SK-N-SH treated with all-trans-retinoic acid at 6 μM for 48 hours (cell line): ENCODE results near the gene NDUFB2.

Experiments used
- ATAC-seq: fragments of 200-7000 bp; cut with Tn5 transposase; 3 replicates; pipeline ENCODE4 v1.9.1; 2020; ENCODE audit warnings: mild to moderate bottlenecking, moderate library complexity
- ARNTL ChIP-seq: fragments of 450-650 bp; formaldehyde crosslinking; IDR thresholded peaks from 2 replicates; pipeline ENCODE4 v1.5.0; 2020; ENCODE audit warnings: low read depth, mild to moderate bottlenecking, moderate library complexity, borderline replicate concordance
- BACH2 ChIP-seq: fragments of 250-450 bp; sonication (Bioruptor Pico); IDR thresholded peaks from 2 replicates; pipeline ENCODE4 v1.9.0; 2021; ENCODE audit warnings: mild to moderate bottlenecking, borderline replicate concordance
- CREB5 ChIP-seq: fragments of 250-450 bp; sonication (Bioruptor Pico); IDR thresholded peaks from 2 replicates; pipeline ENCODE4 v1.5.1; 2020; ENCODE audit warnings: low read depth, mild to moderate bottlenecking, moderate library complexity
- CSDC2 ChIP-seq: fragments of 250-450 bp; sonication (Bioruptor Pico); IDR thresholded peaks from 2 replicates; pipeline ENCODE4 v1.5.0; 2020; ENCODE audit warnings: mild to moderate bottlenecking, moderate library complexity
- CSRNP3 ChIP-seq: fragments of 250-450 bp; sonication (Bioruptor Pico); IDR thresholded peaks from 2 replicates; pipeline ENCODE4 v1.5.1; 2021; ENCODE audit warnings: mild to moderate bottlenecking, moderate library complexity
- GLIS3 ChIP-seq: fragments of 250-450 bp; sonication (Bioruptor Pico); IDR thresholded peaks from 2 replicates; pipeline ENCODE4 v1.5.0; 2020; ENCODE audit warnings: mild to moderate bottlenecking, moderate library complexity
- ISL1 ChIP-seq: fragments of 250-450 bp; sonication (Bioruptor Pico); IDR thresholded peaks from 2 replicates; pipeline ENCODE4 v2.1.2; 2022; ENCODE audit warnings: mild to moderate bottlenecking, moderate library complexity
- OSR1 ChIP-seq: fragments of 250-450 bp; sonication (Bioruptor Pico); IDR thresholded peaks from 2 replicates; pipeline ENCODE4 v1.8.0; 2022; ENCODE audit warnings: moderate library complexity, mild to moderate bottlenecking, inconsistent platforms
- PATZ1 ChIP-seq: fragments of 250-450 bp; sonication (Bioruptor Pico); IDR thresholded peaks from 2 replicates; pipeline ENCODE4 v1.8.0; 2020; ENCODE audit warnings: mild to moderate bottlenecking, moderate library complexity, borderline replicate concordance
- POU6F1 ChIP-seq: fragments of 250-450 bp; sonication (Bioruptor Pico); IDR thresholded peaks from 2 replicates; pipeline ENCODE4 v1.8.0; 2021; ENCODE audit warnings: low read depth, mild to moderate bottlenecking, moderate library complexity, borderline replicate concordance
- PPARA ChIP-seq: fragments of 250-450 bp; sonication (Bioruptor Pico); IDR thresholded peaks from 2 replicates; pipeline ENCODE4 v1.5.0; 2020; ENCODE audit warnings: mild to moderate bottlenecking, borderline replicate concordance
- RARB ChIP-seq: fragments of 250-450 bp; sonication (Bioruptor Pico); IDR thresholded peaks from 2 replicates; pipeline ENCODE4 v1.8.0; 2021; ENCODE audit warnings: mild to moderate bottlenecking, moderate library complexity
- SNAI2 ChIP-seq: fragments of 250-450 bp; sonication (Bioruptor Pico); IDR thresholded peaks from 2 replicates; pipeline ENCODE4 v1.5.0; 2020; ENCODE audit warnings: mild to moderate bottlenecking, moderate library complexity
- TCF4 ChIP-seq: fragments of 250-450 bp; sonication (Bioruptor Pico); IDR thresholded peaks from 2 replicates; pipeline ENCODE4 v1.8.0; 2021; ENCODE audit warnings: mild to moderate bottlenecking, moderate library complexity, borderline replicate concordance
- TOX ChIP-seq: fragments of 250-450 bp; sonication (Bioruptor Pico); IDR thresholded peaks from 2 replicates; pipeline ENCODE4 v1.8.0; 2021; ENCODE audit warnings: mild to moderate bottlenecking, moderate library complexity, borderline replicate concordance
- TSHZ2 ChIP-seq: fragments of 250-450 bp; sonication (Bioruptor Pico); IDR thresholded peaks from 2 replicates; pipeline ENCODE4 v1.5.0; 2020; ENCODE audit warnings: mild to moderate bottlenecking, moderate library complexity
- ZC3H10 ChIP-seq: fragments of 250-450 bp; sonication (Bioruptor Pico); IDR thresholded peaks from 2 replicates; pipeline ENCODE4 v1.5.1; 2021; ENCODE audit warnings: mild to moderate bottlenecking, moderate library complexity
- ZFP3 ChIP-seq: fragments of 250-450 bp; sonication (Bioruptor Pico); IDR thresholded peaks from 2 replicates; pipeline ENCODE4 v1.5.0; 2020; ENCODE audit warnings: mild to moderate bottlenecking, moderate library complexity
- ZFP30 ChIP-seq: fragments of 450-650 bp; formaldehyde crosslinking; IDR thresholded peaks from 2 replicates; pipeline ENCODE4 v1.5.0; 2022; ENCODE audit warnings: mild to moderate bottlenecking, moderate library complexity
- ZNF565 ChIP-seq: fragments of 450-650 bp; formaldehyde crosslinking; conservative IDR thresholded peaks from 2 replicates; pipeline ENCODE4 v1.5.0; 2020; ENCODE audit warnings: low read depth, mild to moderate bottlenecking, moderate library complexity
- ZNF70 ChIP-seq: fragments of 450-650 bp; formaldehyde crosslinking; IDR thresholded peaks from 2 replicates; pipeline ENCODE4 v1.5.0; 2020; ENCODE audit warnings: mild to moderate bottlenecking, moderate library complexity
- ZNF8 ChIP-seq: fragments of 450-650 bp; formaldehyde crosslinking; IDR thresholded peaks from 2 replicates; pipeline ENCODE4 v1.5.0; 2020; ENCODE audit warnings: mild to moderate bottlenecking, moderate library complexity

The NDUFB2 gene

GRCh38 chr7:140677496-140677895 lies 19.0 kb upstream of the NDUFB2 start:
- no peak for ATAC-seq
- TF ChIP-seq CSRNP3 (CRISPR knock-in tag) (no peak), RARB (CRISPR knock-in tag) (no peak), GLIS3 (no peak), POU6F1 (CRISPR knock-in tag) (no peak)

GRCh38 chr7:140678081-140678815 lies 18.3 kb upstream of the NDUFB2 start:
- TF ChIP-seq TCF4 (CRISPR knock-in tag) (no peak), OSR1 (CRISPR knock-in tag) (no peak), RARB (CRISPR knock-in tag) (no peak), CSDC2 (CRISPR knock-in tag) (no peak), TOX (CRISPR knock-in tag) (no peak), BACH2 (CRISPR knock-in tag) (no peak), SNAI2 (no peak), ISL1 (CRISPR knock-in tag) (no peak), ZNF8 (no peak), CSRNP3 (CRISPR knock-in tag) (no peak), ZNF70 (CRISPR knock-in tag) (no peak), ZC3H10 (no peak), ZFP30 (CRISPR knock-in tag) (no peak), ZNF565 (CRISPR knock-in tag) (no peak), GLIS3 (no peak), PPARA (no peak), TSHZ2 (no peak), ARNTL (CRISPR knock-in tag) (no peak), ZFP3 (CRISPR knock-in tag) (no peak), PATZ1 (CRISPR knock-in tag) (no peak)

GRCh38 chr7:140678816-140679130 lies 17.7 kb upstream of the NDUFB2 start:
- ATAC-seq: no peak
- no peak for TF ChIP-seq RARB (CRISPR knock-in tag)
- no peak for TF ChIP-seq ZNF565 (CRISPR knock-in tag)
- no peak for TF ChIP-seq ARNTL (CRISPR knock-in tag)
- TF ChIP-seq ZFP30 (CRISPR knock-in tag): no peak
- no peak for TF ChIP-seq TOX (CRISPR knock-in tag)
- no peak for TF ChIP-seq CREB5 (CRISPR knock-in tag)

More at GRCh38 chr7:140678081-140678815, 18.3 kb upstream of the NDUFB2 start:
- ATAC-seq: no peak
